Kidney epithelial cell (primary cell): ENCODE data around the gene SLC25A24. TPM values are rescaled to one million over a fixed set of nuclear protein-coding genes. Genes with fewer than 3 reads are reported as not detected.

Experiments used
- DNase-seq: peaks from one replicate; pipeline ENCODE4 v3.0.0-alpha.2; 2010; ENCODE audit warnings: low read depth
- H3K27me3 ChIP-seq: 2 replicates; pipeline ENCODE4 v1.6.0; 2011; ENCODE audit warnings: low read length; ENCODE audit not compliant: control insufficient read depth, insufficient read depth
- H3K36me3 ChIP-seq: 2 replicates; pipeline ENCODE4 v1.5.1; 2011; ENCODE audit warnings: low read length; ENCODE audit not compliant: control insufficient read depth, insufficient read depth
- H3K4me3 ChIP-seq: 2 replicates; pipeline ENCODE4 v1.5.1; 2011; ENCODE audit warnings: low read depth, mild to moderate bottlenecking, control low read depth, low read length
- total RNA-seq: library from RNA; depleted of rRNA; stranded (reverse); fragments of >200 nt; gene quantifications from 2 replicates; pipeline ENCODE4 v1.2.3, GENCODE V29; 2015
- TF ChIP-seq, protein P1 (sequence below): IDR thresholded peaks from 2 replicates; pipeline ENCODE4 v1.5.1; 2011; ENCODE audit warnings: mild to moderate bottlenecking, moderate library complexity, low read length, control low read depth, inconsistent platforms; ENCODE audit not compliant: insufficient read depth, poor library complexity, severe bottlenecking

Gene SLC25A24
- total RNA-seq, 1 donor from 2014 or later = 66.6 TPM

DNA sequence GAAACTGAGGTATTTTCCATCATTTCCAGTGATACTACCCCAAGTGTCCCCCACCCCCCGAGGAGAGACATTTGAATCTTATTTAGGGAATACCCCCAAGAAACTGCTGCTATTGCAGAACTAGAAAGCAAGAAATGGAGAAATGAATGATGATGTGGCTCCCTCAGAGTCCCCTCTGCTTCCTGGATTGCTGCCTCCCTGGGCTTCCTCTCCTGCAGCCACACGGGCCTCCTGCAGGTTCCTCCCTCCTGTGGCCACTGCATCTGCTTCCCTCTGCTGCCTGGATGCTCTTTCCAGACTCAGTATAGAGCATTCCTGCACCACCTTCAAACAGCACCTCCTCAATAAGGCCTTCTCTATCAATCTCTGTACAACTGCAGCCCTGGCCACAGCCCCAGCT is 69.3 kb downstream of the SLC25A24 start:
- Histone ChIP-seq H3K4me3 (no peak overlapping the region), H3K36me3 (no peaks in the 10 kb centered on the region), H3K27me3 (no peaks in the 10 kb centered on the region)
- DNase-seq = no peak
- TF ChIP-seq, protein P1, sequence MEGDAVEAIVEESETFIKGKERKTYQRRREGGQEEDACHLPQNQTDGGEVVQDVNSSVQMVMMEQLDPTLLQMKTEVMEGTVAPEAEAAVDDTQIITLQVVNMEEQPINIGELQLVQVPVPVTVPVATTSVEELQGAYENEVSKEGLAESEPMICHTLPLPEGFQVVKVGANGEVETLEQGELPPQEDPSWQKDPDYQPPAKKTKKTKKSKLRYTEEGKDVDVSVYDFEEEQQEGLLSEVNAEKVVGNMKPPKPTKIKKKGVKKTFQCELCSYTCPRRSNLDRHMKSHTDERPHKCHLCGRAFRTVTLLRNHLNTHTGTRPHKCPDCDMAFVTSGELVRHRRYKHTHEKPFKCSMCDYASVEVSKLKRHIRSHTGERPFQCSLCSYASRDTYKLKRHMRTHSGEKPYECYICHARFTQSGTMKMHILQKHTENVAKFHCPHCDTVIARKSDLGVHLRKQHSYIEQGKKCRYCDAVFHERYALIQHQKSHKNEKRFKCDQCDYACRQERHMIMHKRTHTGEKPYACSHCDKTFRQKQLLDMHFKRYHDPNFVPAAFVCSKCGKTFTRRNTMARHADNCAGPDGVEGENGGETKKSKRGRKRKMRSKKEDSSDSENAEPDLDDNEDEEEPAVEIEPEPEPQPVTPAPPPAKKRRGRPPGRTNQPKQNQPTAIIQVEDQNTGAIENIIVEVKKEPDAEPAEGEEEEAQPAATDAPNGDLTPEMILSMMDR = no peak

DNA sequence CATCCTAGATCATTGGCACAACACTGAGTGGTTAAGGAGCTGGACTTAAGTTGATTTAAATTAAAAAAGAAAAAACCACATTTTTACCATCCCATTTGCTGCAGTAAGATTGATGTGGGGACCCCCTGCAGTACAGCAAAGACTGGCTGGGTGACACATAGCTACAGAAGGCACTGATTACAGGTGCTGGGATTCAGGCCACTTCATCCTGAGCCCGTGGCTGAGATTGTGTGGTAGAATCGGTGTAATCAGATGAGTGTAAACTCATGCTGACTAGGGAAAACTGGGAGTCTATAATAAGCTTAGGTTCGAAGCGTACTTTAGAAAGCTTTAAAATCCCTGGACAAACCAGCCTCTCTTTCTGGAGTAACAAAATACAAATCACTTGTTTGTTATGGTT is 70.1 kb downstream of the SLC25A24 start:
- Histone ChIP-seq H3K36me3 (no peaks in the 10 kb centered on the region), H3K27me3 (no peaks in the 10 kb centered on the region), H3K4me3 (no peak overlapping the region)
- TF ChIP-seq, protein P1 = no peak
- no peak for DNase-seq

DNA sequence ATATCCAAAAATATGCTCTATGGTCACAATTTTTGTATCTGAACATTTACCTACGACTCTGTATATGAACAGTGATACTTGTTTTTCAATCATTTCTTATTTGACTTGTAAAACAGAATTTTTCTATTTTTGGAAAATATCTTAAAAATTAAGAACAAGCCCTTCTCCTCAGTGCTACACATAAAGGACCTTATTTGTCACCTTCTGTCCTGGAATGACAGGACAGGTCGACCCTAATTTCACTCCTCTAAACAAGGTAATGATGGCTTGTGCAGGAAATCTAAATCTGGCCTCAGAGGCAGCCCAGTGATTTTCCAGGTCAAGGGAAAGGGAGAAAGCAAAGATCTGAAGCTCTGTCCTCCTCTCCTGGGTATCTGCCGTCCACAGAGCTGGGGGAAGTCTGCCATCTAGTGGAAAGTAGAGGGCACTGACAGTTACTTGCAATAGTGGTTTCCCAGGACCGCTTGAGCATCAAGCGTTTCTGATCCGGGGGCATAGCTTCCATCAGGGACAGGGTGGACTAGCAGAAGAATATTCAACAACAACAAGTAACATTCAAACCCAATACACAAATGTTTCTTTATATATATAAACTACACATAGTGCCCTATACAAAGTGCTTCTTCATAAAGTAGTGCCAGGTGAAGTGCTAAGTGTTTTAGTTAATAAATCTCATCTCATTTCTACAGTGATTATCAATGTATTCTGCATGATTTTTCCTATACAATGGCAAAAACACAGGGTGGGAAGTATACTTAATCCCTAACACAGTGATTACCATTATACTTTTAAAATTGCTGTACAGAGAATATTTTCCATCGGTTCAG is 74.6 kb downstream of the SLC25A24 start:
- no peak overlapping the region for H3K4me3 ChIP-seq
- no peaks in the 10 kb centered on the region for H3K27me3 ChIP-seq
- H3K36me3 ChIP-seq = no peaks in the 10 kb centered on the region

DNA sequence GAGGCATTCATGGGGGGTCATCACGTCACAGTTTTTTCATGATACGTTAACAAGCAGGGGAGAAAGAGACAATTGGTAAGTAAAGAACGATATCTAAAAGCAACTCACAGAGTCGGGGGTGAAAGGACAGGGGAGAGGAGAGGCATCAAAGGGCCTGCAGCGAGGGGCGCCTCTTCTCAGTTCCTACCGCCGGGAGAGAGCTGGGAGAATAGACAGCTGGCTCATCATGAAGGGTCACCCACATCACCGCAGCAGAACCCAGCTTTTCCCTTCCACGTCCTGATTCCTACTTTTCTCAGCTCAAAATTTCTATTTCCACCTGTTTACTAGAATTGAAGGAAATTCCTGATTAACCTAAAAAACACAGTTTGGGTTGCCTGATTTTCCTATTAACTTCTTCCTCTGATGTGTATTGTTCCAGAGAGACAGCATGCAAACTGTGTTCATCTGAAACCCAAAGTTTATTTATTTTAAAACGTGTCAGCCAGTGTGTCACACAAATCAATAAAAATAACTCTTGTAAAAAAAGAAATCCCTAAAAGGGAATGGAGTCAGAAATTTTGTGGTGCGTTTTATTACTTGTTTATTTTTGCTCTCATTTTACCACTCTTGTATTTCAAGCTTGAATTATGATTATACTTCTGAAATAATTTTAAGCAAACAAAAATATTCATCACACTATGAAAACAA is 75.4 kb downstream of the SLC25A24 start:
- Histone ChIP-seq H3K36me3 (no peaks in the 10 kb centered on the region), H3K27me3 (no peaks in the 10 kb centered on the region), H3K4me3 (no peak overlapping the region)
- TF ChIP-seq, protein P1 = no peak
- no peak for DNase-seq

More for the DNA sequence above, 74.6 kb downstream of the SLC25A24 start:
- DNase-seq = peak; percentile 52
- TF ChIP-seq, protein P1 = peak; percentile 91

DNA sequence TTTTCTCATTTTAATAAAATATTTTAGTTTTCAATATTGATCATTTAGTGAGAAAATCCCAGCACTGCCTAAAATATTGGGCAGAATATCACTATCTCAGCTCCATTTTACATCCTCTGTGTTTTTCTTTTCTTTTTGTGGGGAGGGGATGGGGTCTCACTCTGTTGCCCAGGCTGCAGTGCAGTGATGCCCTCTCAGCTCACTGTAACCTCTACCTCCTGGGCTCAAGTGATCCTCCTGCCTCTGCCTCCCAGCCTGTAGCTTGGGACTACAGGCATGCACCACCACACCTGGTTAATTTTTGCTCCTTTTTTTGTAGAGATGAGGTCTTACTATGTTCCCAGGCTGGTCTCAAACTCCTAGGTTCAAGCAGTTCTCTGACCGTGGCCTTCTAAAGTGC is 76.1 kb downstream of the SLC25A24 start:
- no peaks in the 10 kb centered on the region for H3K36me3 ChIP-seq
- H3K27me3 ChIP-seq = no peaks in the 10 kb centered on the region
- no peak overlapping the region for H3K4me3 ChIP-seq
- TF ChIP-seq, protein P1 = no peak
- no peak for DNase-seq
